Breast epithelium (tissue), 4 donors: ENCODE measurements around the gene TCHHL1. TPM values are rescaled to one million over a fixed set of nuclear protein-coding genes. Genes with fewer than 3 reads are reported as not detected.

ENCODE experiments used
- DNase-seq, 2 donors: peaks; one replicate each; pipeline ENCODE4 v3.0.0-alpha.2; 2019; ENCODE audit warnings: low spot score in 2 of 2
- H3K27ac ChIP-seq, 2 donors: fragments of 200-600 bp; sonication (generic) in 1 of 2; one replicate each; pipeline ENCODE4 v1.5.1; 2016 to 2019; ENCODE audit warnings: mild to moderate bottlenecking in 1 of 2
- H3K27me3 ChIP-seq, 2 donors: fragments of 200-600 bp; sonication (generic) in 1 of 2; one replicate each; pipeline versions ENCODE4 v1.5.1 to v1.6.0; 2017 to 2019; ENCODE audit warnings: control low read depth in 1 of 2, mild to moderate bottlenecking in 1 of 2
- H3K36me3 ChIP-seq: fragments of 200-600 bp; one replicate; pipeline ENCODE4 v1.5.1; 2019
- H3K4me1 ChIP-seq, 2 donors: fragments of 200-600 bp; sonication (generic); one replicate each; pipeline ENCODE4 v1.5.1; 2016 to 2019; ENCODE audit warnings: control low read depth in 1 of 2
- H3K4me3 ChIP-seq, 3 donors: fragments of 200-600 bp; sonication (generic); 1 replicate in 2 of 3; 2 replicates in 1 of 3; pipeline ENCODE4 v1.5.1; 2016 to 2019; ENCODE audit warnings: mild to moderate bottlenecking in 3 of 3, moderate library complexity in 2 of 3
- H3K9me3 ChIP-seq, 2 donors: fragments of 200-600 bp; sonication (generic) in 1 of 2; one replicate each; pipeline ENCODE4 v1.5.1; 2016 to 2019; ENCODE audit warnings: control low read depth in 1 of 2
- CTCF ChIP-seq, 3 donors: fragments of 450-650 bp; IDR thresholded peaks; one replicate each; pipeline ENCODE4 v1.5.1; 2016 to 2017; ENCODE audit warnings: antibody characterized with exemption in 3 of 3, mild to moderate bottlenecking in 3 of 3, moderate library complexity in 3 of 3
- POLR2A ChIP-seq: fragments of 450-650 bp; IDR thresholded peaks from one replicate; pipeline ENCODE4 v1.6.1; 2016; ENCODE audit warnings: antibody characterized with exemption, mild to moderate bottlenecking, moderate library complexity
- POLR2AphosphoS5 ChIP-seq, 3 donors: sonication (generic); formaldehyde crosslinking; IDR thresholded peaks; one replicate each; pipeline ENCODE4 v1.6.1; 2017; ENCODE audit warnings: antibody characterized with exemption in 3 of 3
- intact Hi-C: fragments of 100-400 bp; cut with DNase I; formaldehyde crosslinking; loops from one replicate; pipeline ENCODE4 v1.15.1; 2023; ENCODE audit warnings: low total_unique reads
- total RNA-seq, 3 donors: library from RNA; depleted of rRNA; stranded (reverse); fragments of >200 nt; gene quantifications; one replicate each; pipeline ENCODE4 v1.1.0, GENCODE V29; 2016

TCHHL1 gene
- total RNA-seq, 3 donors from 2014 or later, result not detected

GRCh38 chr1:152047413-152047729 lies 41.5 kb downstream of the TCHHL1 start:
- no peak for DNase-seq
- peak overlapping the region in 2 of 3 donors; percentile 33 to 57 for H3K4me3 ChIP-seq
- intact Hi-C loops, result no loop called here
- H3K9me3 ChIP-seq, result no peaks in the 10 kb centered on the region
- no peak for TF ChIP-seq CTCF (IDR thresholded peaks at IDR 0.05)
- TF ChIP-seq POLR2A, result no peak
- TF ChIP-seq POLR2AphosphoS5 (IDR thresholded peaks at IDR 0.05), result no peak
- H3K36me3 ChIP-seq, result no peaks in the 10 kb centered on the region
- no peaks in the 10 kb centered on the region for H3K27me3 ChIP-seq
- no peaks in the 10 kb centered on the region for H3K4me1 ChIP-seq
- peak overlapping the region; percentile 94 to 96 for H3K27ac ChIP-seq

GRCh38 chr1:152044386-152044785 lies 44.5 kb downstream of the TCHHL1 start:
- Histone ChIP-seq H3K27ac (peak overlapping the region; percentile 21 to 64), H3K4me3 (no peak overlapping the region), H3K4me1 (no peaks in the 10 kb centered on the region), H3K36me3 (no peaks in the 10 kb centered on the region), H3K9me3 (no peaks in the 10 kb centered on the region), H3K27me3 (no peaks in the 10 kb centered on the region)
- intact Hi-C loops, result no loop called here
- TF ChIP-seq POLR2AphosphoS5 (IDR thresholded peaks at IDR 0.05) (no peak), POLR2A (no peak), CTCF (IDR thresholded peaks at IDR 0.05) (no peak)
- no peak for DNase-seq

GRCh38 chr1:152043870-152044269 lies 45.0 kb downstream of the TCHHL1 start:
- Histone ChIP-seq H3K4me1 (no peaks in the 10 kb centered on the region), H3K27me3 (no peaks in the 10 kb centered on the region), H3K36me3 (no peaks in the 10 kb centered on the region), H3K9me3 (no peaks in the 10 kb centered on the region), H3K27ac (peak overlapping the region; percentile 45 to 64), H3K4me3 (no peak overlapping the region)
- intact Hi-C loops, result no loop called here
- no peak for DNase-seq
- no peak for TF ChIP-seq POLR2AphosphoS5 (IDR thresholded peaks at IDR 0.05)
- no peak for TF ChIP-seq POLR2A
- TF ChIP-seq CTCF (IDR thresholded peaks at IDR 0.05), result no peak

GRCh38 chr1:152042030-152042429 lies 46.8 kb downstream of the TCHHL1 start:
- intact Hi-C loops, result no loop called here
- TF ChIP-seq POLR2AphosphoS5 (IDR thresholded peaks at IDR 0.05) (no peak), CTCF (IDR thresholded peaks at IDR 0.05) (no peak), POLR2A (no peak)
- Histone ChIP-seq H3K27me3 (no peaks in the 10 kb centered on the region), H3K9me3 (no peaks in the 10 kb centered on the region), H3K4me3 (no peak overlapping the region), H3K27ac (no peak overlapping the region), H3K36me3 (no peaks in the 10 kb centered on the region), H3K4me1 (no peaks in the 10 kb centered on the region)
- DNase-seq, result no peak

GRCh38 chr1:152039886-152040285 lies 49.0 kb downstream of the TCHHL1 start:
- Histone ChIP-seq H3K9me3 (no peaks in the 10 kb centered on the region), H3K4me3 (no peak overlapping the region), H3K4me1 (no peaks in the 10 kb centered on the region), H3K36me3 (no peaks in the 10 kb centered on the region), H3K27me3 (no peaks in the 10 kb centered on the region), H3K27ac (no peak overlapping the region)
- no peak for DNase-seq
- intact Hi-C loops, result no loop called here
- TF ChIP-seq POLR2AphosphoS5 (IDR thresholded peaks at IDR 0.05) (no peak), POLR2A (no peak), CTCF (IDR thresholded peaks at IDR 0.05) (no peak)
